Stimulated activated CD8-positive, alpha-beta memory T cell treated with anti-CD3 and anti-CD28 coated beads, Interleukin-12 subunit alpha, Interleukin-12 subunit beta, amount 100 ng/mL, for 1 hour (primary cell): ENCODE results near the gene COL17A1.

Experiments
- DNase-seq: peaks from one replicate; pipeline ENCODE4 v3.0.0-alpha.2; 2020; ENCODE audit warnings: low read depth

The COL17A1 gene

GRCh38 chr10:104085801-104086400 is at the start of gene COL17A1:
Gene COL17A1 (minus strand): TSS chr10:104085880. CDS start chr10:104080673, 5,207 bp downstream.
- DNase-seq, result no peak

DNA sequence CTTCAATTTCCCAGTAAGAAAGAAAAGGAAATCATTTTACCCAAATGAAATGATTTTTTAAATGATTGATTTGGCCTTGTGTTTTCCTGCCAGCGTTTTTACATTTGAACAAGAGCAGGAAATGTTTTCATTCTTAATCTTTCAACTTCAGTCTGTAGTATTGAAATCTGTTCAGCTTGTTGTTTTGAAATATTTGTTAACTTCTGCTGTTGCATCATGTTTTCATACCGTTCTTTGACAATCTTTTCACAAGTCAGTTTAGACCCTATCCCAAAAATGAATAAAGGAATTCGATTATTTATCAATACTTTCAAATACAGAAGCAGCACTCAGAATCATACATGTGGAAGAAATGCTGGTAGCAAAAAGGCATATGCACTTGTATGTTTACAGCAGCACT is 44.4 kb upstream of the COL17A1 start:
- no peak for DNase-seq

GRCh38 chr10:104128214-104128613 is 42.5 kb upstream of the COL17A1 start:
- no peak for DNase-seq

DNA sequence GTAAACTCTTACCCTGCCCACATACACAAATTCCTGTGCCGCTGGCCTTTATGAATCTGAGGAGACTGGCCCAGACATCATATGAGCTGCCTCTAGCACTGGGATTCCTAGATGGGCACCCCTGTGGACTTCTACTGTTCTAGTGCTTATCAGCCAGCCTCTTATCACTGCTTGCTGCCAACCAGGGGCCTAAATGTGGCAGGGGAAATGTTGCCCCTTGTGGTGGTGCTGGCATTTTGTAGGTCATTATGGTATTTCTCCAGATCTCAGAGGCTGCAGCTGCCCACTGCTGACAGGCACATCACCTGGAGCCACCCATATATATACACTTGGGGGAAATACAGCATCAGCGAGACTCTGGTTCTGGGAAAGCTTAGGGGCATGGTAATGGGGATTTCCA is 41.7 kb upstream of the COL17A1 start:
- DNase-seq, result no peak

DNA sequence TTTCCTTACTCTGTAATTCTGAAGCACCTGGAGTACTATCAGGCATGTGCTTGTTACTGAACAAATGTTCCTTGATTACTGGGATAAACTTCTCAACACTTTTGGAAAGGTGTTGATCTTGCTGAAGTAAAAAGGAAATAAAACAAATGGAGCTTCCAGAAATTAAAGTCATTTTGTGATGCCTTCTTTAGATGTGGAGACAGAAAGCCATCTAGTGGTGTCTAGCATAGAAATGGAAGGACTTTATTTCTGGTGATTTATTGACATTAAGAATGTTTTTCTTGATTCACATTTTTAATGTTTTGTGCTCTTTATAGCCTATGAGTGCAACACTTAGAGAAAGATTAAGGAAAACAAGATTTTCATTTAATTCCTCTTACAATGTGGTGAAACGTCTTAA is 37.7 kb upstream of the COL17A1 start:
- DNase-seq, result no peak

- DNase-seq, result no peak
Observed at GRCh38 chr10:104122225-104123107, 36.8 kb upstream of the COL17A1 start.

DNA sequence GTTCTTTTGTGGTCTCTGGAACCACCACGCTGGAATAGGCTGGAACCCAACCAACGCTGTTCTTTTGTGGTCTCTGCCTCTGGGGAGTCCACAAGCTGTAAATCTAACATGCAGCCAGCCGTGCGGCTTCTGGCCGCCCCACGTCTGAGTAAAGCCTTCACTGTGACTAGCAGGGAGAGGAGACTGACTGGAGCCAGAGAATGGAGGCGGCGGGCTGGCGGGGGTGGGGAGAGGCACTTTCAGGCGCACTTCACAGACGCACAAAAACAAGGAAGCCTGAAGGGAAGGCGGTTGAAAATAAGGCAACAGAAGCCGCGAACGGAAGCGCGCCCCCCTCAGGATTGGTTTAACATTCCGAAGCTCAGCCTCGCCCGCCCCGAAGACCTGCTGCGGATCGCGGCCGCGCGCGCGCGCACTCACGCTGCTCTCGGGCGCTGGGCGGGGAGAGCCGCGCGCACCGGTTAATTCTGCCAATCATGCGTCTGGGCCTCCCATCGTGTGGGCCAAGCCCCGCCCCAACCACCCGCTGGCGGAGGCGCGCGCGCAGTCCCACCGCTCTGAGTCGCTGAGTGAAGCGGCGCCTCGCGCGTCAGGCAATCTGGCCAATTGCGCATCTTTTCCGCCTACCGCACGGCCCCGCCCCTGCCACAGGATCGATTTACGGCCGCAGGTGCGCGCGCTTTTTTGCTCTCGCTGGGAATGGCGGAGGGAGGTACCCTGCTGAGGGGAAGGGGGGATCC is 36.0 kb upstream of the COL17A1 start, which contains the start of gene SFR1:
Gene SFR1 (plus strand): TSS at position 687 of the 740 bp plus-strand sequence. CDS start 13 bp downstream, at position 700.
- peak; percentile 98 for DNase-seq

DNA sequence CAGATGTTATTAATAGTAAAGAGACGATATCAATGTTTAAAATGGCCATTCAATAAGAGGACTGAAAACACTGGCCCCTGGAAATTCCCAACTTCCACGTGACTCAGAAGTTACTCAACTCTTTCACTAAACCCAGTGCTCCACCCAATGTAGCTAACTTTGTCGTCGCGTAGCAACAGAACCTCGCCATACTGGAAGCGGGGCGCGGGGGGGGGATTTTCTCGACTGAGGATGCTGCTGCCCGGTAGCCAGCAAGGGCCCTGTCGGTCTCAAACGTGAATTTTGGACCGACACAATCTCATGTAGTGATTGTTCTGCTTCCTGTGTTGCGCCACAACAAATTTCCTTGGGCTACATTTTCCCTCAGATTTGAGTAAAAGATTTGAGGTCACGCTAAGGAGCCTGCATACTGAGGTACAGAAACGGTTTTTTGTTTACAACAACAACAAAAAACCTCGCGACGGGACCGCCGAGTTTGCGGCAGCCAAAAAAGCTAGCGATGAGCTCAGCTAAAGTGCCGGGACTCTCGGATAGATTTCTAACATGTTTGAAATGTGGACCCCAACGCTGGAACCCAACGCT is 35.3 kb upstream of the COL17A1 start:
- peak; percentile 77 for DNase-seq

DNA sequence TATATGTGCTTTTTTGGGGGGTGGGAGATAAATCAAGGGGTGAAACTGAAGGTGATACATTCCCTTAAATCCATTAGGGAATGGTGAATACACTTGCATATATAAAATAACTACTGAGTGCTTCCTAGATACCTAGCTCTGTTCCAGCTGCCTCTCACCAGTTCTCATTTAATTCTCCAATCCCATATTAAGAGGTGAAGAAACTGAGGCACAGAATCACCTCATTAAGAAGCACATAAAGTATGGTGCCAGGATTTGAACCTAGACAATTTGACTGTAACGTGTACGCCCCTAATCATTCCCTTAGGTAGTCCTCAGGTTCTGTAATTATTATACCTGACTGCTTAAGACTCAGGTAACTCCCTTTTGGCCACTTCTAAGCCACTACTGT is 34.8 kb upstream of the COL17A1 start:
- no peak for DNase-seq

- DNase-seq, result no peak
Observed at GRCh38 chr10:104119996-104120395, 34.3 kb upstream of the COL17A1 start.

DNA sequence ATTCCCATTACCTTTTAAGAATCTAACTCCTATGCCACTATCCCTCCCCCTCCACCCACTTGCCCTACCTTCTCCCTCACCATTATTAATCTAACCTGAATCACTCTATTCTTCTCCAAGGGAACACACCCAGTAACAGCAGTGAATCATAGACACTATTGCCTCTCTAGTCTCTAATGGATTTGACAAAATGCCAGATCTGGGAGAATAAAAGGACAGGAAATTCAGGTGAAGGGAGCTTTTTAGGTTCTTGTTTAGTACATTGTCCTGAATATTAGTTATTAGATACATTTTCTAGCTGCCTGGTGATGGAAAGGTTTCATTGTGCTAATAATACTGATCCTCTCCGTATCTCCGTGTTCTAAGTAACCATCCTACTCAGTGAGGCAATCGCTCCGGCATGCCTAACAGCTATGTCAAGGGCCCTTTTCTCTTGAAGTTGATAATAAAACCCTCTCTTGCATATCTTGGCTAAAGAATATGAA is 32.2 kb upstream of the COL17A1 start:
- DNase-seq, result no peak

- DNase-seq, result no peak
Observed at GRCh38 chr10:104113376-104113956, 27.8 kb upstream of the COL17A1 start.

DNA sequence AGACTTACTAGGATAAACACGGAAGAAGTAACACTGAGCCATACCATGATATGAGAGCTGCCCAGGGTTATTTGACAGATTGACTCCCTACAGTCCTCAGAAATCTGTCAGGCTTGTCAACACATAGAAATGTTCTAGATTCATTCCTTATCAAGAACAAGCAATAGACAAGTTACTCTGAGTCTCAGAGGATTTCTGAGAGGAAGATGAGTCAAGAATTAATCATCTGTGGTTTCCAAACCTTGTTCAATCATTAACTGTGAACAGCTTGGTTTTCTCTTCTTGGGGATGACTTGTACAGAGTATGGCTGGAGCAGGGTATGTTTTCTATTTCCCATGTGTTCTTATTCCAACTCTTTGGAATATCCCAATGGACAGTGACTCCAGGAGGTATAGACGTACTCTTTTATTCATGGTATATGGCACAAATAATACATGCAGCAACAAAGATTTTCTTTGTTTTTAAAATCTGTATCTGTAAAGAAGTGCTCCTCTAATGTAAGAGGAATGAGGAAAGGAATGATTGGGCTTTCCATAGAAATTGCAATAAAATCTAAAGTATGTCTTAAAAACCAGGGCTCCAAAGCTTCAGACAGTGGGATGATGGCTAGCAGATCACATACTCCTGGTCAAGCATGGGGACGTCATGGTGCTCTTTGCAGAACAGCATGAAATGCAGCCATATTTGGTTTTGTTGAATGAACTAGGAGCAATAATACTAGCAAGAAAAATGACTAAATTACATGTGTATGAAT is 24.4 kb upstream of the COL17A1 start:
- DNase-seq, result no peak

GRCh38 chr10:104104926-104105325 is 19.2 kb upstream of the COL17A1 start:
- DNase-seq, result no peak

DNA sequence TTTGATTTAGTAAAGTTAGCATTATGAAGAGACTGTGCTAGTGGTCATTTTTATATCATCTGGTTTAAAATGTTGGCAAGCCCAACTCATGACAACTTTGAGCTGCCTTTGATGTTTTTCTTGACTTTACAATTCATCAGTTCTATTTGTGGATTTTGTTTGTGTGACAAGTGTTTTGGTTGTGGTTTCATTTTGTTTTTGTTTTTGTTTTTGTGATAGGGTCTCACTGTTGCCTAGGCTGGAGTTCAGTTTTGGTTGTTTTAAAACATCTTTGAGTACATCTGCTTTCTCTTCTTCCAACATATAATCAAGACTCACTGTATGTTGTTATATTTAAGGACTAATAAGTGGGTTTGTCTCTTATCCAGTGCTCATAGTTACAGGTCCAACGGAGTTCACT is 18.7 kb upstream of the COL17A1 start:
- no peak for DNase-seq

DNA sequence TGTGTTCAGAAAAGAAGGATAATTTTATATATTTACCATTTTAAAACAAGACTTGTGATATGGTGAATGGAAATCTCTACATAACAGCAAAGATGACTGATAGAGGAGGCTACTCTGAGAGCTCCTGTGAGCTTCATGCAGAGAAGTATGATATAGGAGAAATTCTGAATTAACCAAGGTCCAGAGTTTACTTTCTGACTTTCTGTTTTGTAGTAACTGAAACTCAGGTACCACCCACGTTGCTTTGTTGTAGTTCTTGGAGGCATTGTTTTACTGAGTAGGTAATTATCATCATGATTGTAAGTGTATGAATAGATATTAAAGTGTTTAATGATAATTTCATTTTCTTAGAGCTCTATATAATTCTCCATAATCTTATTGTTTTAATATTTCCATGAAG is 18.3 kb upstream of the COL17A1 start:
- no peak for DNase-seq

- no peak for DNase-seq
Observed at GRCh38 chr10:104101902-104102301, 16.2 kb upstream of the COL17A1 start.

- no peak for DNase-seq
Observed at GRCh38 chr10:104100795-104101194, 15.1 kb upstream of the COL17A1 start.

DNA sequence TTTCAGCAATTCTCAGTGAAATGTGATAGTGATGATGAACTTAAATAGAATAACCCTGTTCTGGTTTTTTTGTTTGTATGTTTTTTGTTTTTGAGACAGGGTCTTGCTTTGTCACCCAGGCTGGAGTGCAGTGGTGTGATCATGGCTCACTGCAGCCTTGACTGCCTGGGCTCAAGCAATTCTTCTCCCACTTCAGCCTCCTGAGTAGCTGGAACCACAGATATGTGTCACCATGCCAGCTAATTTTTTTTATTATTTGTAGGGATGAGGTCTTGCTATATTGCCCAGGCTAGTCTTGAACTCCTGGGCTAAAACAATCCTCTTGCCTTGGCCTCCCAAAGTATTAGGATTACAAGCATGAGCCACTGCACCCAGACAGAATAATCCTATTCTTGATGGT is 14.3 kb upstream of the COL17A1 start:
- no peak for DNase-seq

GRCh38 chr10:104099269-104099668 is 13.6 kb upstream of the COL17A1 start:
- DNase-seq, result no peak

DNA sequence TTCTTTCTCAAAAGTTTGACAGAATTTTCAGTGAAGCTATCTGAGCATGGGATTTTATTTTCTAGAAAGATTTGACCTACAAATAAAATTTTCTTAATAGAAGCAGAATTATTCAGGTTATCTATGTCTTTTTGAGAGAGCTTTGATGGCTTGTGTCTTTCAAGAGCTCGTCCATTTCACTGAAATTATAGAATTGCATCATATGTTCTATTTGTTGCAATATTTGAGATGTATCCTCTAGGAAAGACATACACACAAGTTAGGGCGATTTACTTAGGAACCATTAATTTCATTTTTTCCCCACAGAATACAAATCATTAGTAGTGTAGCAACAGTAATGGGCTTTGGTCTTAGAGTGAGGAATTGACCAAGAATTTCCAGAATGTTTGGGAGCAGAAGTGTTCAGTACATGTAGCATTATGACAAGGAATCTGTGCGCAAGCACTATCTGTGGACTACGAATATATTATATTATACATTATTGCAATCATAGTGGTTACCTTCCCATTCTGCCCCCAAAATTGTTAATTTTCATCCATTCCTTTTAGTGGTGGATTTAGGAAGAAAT is 12.8 kb upstream of the COL17A1 start:
- no peak for DNase-seq
